Measurements from ENCODE around the gene CC2D2A. TPM values are rescaled to one million over a fixed set of nuclear protein-coding genes. Genes with fewer than 3 reads are reported as not detected.
A peak's percentile ranks its signal among the peaks of the same experiment; 100 is the strongest.

The CC2D2A gene
- 33.1 TPM for total RNA-seq

DNA sequence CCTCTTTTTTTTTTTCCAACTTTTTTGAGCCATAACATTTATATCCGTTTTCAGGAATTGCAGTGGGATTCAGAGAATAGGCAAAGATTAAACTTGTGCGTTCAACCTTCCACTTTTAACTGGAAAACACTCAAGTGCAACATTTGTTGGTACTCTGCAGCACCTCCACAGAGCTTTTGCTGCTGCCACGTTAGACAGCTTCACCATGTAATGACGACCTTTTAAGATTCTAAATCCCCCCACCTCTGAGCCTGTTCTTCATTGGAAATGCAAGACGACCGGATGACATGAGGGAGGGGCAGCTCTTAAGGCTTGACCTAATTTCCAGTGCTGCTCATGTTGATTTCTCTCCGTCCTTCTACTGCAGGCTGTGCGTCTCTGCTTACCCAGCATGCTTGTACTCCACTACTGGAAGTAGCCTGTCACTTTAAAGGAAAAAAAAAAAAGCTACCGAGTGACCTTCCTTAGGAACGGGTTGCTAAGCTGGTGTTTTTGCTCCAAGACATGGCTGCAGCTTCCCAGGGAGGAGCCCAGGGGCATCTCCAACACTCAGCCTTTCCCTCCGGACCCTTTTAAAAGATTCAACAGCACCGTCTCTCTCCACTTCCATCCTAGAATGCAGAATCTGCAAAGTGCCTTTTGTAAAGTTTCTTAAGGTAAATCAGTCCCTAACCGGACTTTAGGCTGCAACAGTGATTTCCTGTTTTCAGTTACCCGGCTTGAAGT is at the start of gene CC2D2A:
Gene CC2D2A (plus strand): TSS at position 481 of the 726 bp plus-strand sequence. CDS start 6,051 bp downstream, outside the sequence.
- TF ChIP-seq POLR2AphosphoS5 (IDR thresholded peaks at IDR 0.05; ENCODE audit: insufficient read depth in 1 of 2, low read depth in 1 of 2) = peak in 1 of 2 donors; percentile 31
- TF ChIP-seq, protein P1, sequence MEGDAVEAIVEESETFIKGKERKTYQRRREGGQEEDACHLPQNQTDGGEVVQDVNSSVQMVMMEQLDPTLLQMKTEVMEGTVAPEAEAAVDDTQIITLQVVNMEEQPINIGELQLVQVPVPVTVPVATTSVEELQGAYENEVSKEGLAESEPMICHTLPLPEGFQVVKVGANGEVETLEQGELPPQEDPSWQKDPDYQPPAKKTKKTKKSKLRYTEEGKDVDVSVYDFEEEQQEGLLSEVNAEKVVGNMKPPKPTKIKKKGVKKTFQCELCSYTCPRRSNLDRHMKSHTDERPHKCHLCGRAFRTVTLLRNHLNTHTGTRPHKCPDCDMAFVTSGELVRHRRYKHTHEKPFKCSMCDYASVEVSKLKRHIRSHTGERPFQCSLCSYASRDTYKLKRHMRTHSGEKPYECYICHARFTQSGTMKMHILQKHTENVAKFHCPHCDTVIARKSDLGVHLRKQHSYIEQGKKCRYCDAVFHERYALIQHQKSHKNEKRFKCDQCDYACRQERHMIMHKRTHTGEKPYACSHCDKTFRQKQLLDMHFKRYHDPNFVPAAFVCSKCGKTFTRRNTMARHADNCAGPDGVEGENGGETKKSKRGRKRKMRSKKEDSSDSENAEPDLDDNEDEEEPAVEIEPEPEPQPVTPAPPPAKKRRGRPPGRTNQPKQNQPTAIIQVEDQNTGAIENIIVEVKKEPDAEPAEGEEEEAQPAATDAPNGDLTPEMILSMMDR (IDR thresholded peaks at IDR 0.05) = no peak
- H3K9me3 ChIP-seq = no peaks in the 10 kb centered on the region
- H3K4me3 ChIP-seq = peak within 1 kb of the TSS; percentile 43 to 51
- intact Hi-C loops (cut with DNase I) = loop anchor here (10.0 kb wide), 1 partner anchor 185 kb away; the partner anchor contains the start of gene FBXL5
- H3K27me3 ChIP-seq = no peaks in the 10 kb centered on the region
- H3K27ac ChIP-seq = peak within 1 kb of the TSS; percentile 42
- peaks cover 28% of the 10 kb centered on the region for H3K4me1 ChIP-seq
- no peaks in the 10 kb centered on the region for H3K36me3 ChIP-seq
- DNase-seq (ENCODE audit: extremely low spot score in 2 of 2) = no peak

DNA sequence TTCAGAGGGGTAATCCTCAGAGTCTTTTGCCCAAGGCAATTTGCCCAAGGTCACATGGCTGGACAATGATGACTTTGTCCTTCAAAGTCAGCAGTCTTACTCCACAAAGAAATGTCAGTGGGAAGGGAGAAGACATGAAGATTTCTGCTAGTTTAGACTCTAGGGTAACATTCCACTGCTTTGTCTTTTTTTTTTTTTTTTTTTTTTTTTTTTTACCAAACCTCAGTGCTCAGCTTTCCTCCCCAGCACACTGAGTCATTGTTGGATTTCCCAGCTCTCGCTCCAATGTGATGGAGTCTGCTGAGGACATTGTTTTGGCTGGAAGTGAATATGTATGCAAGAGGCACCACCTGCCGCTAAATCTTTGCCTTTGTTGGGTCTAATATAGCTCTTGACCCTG is 49.0 kb upstream of the CC2D2A start:
- no peaks in the 10 kb centered on the region for H3K36me3 ChIP-seq
- no peak overlapping the region for H3K27ac ChIP-seq
- H3K4me1 ChIP-seq = peaks cover 22% of the 10 kb centered on the region
- H3K9me3 ChIP-seq = no peaks in the 10 kb centered on the region
- TF ChIP-seq POLR2AphosphoS5 (IDR thresholded peaks at IDR 0.05; ENCODE audit: insufficient read depth in 1 of 2, low read depth in 1 of 2) (no peak), POLR2A (IDR thresholded peaks at IDR 0.05) (no peak)
- TF ChIP-seq, protein P1 (IDR thresholded peaks at IDR 0.05) = no peak
- intact Hi-C loops (cut with DNase I) = no loop called here
- no peaks in the 10 kb centered on the region for H3K27me3 ChIP-seq
- H3K4me3 ChIP-seq = no peak overlapping the region
- no peak for DNase-seq (ENCODE audit: extremely low spot score in 2 of 2)

DNA sequence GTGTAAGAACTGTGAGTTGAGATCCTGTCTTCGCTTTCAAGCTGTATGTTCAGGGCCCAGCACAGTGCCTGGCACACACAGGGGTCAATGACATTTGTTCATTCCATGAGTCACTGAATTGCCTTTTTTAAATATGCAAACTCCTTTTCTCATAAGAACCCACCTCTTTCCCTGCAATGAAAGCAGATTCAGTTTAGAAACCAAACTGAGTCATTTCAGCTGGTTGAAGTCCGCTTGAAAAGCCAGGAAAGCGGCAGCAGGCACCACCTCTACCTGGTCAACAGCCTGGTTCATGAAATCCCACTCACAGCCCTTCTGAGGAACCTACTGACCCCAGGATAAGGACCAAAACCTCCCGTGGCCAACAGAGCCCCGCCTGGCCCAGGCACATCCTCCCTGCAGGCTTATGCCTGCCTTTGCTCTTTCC is 46.4 kb upstream of the CC2D2A start:
- no peak for TF ChIP-seq POLR2A (IDR thresholded peaks at IDR 0.05)
- no peak for TF ChIP-seq POLR2AphosphoS5 (IDR thresholded peaks at IDR 0.05; ENCODE audit: insufficient read depth in 1 of 2, low read depth in 1 of 2)
- TF ChIP-seq, protein P1 (IDR thresholded peaks at IDR 0.05) = no peak
- Histone ChIP-seq H3K4me1 (peaks cover 24% of the 10 kb centered on the region), H3K27me3 (no peaks in the 10 kb centered on the region), H3K36me3 (no peaks in the 10 kb centered on the region), H3K4me3 (no peak overlapping the region), H3K27ac (no peak overlapping the region), H3K9me3 (no peaks in the 10 kb centered on the region)
- DNase-seq (ENCODE audit: extremely low spot score in 2 of 2) = no peak
- intact Hi-C loops (cut with DNase I) = no loop called here

DNA sequence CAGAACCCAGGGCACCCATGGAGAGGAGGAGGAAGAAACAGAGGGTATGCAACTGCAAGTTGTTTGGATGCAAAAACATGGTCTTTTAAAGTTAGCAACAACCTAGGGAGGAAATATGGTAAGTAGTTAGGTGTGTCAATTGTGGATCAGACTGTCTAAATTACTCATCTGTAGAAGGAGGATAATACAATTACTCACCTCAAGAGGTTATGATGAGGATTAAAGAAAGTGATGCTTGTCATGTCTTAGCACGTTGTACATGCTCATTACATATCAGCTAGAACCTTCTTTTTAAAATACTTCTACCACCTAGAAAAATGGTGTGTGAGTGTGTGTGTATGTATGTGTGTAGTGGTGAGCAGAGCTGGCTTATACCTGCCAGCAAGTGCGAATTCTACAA is 44.2 kb upstream of the CC2D2A start:
- H3K4me1 ChIP-seq = peaks cover 35% of the 10 kb centered on the region

More for the DNA sequence above, 44.2 kb upstream of the CC2D2A start:
- Histone ChIP-seq H3K27ac (no peak overlapping the region), H3K27me3 (no peaks in the 10 kb centered on the region), H3K36me3 (no peaks in the 10 kb centered on the region), H3K9me3 (no peaks in the 10 kb centered on the region), H3K4me3 (no peak overlapping the region)
- DNase-seq (ENCODE audit: extremely low spot score in 2 of 2) = no peak
- TF ChIP-seq POLR2AphosphoS5 (IDR thresholded peaks at IDR 0.05; ENCODE audit: insufficient read depth in 1 of 2, low read depth in 1 of 2) (no peak), POLR2A (IDR thresholded peaks at IDR 0.05) (no peak)
- TF ChIP-seq, protein P1 (IDR thresholded peaks at IDR 0.05) = no peak
- intact Hi-C loops (cut with DNase I) = no loop called here

Data from vagina (tissue), 2 donors.